BE2C (cell line): ENCODE data around the gene RAI1.

Experiments
- DNase-seq: peaks from one replicate; pipeline ENCODE4 v3.0.0-alpha.2; 2020
- H3K27me3 ChIP-seq: fragments of 250-450 bp; sonication (Bioruptor Pico); 2 replicates; pipeline ENCODE4 v1.5.1; 2020; ENCODE audit warnings: mild to moderate bottlenecking
- H3K36me3 ChIP-seq: fragments of 250-450 bp; sonication (Bioruptor Pico); 2 replicates; pipeline ENCODE4 v1.5.1; 2020; ENCODE audit warnings: mild to moderate bottlenecking
- H3K4me1 ChIP-seq: fragments of 250-450 bp; sonication (Bioruptor Pico); 2 replicates; pipeline ENCODE4 v1.5.1; 2020
- H3K4me3 ChIP-seq: 2 replicates; pipeline ENCODE4 v1.5.1; 2011; ENCODE audit warnings: low read depth, low read length
- H3K9me3 ChIP-seq: fragments of 250-450 bp; sonication (Bioruptor Pico); 2 replicates; pipeline ENCODE4 v1.5.1; 2020
- CTCF ChIP-seq: IDR thresholded peaks from 2 replicates; pipeline ENCODE4 v1.5.1; 2012; ENCODE audit warnings: mild to moderate bottlenecking, low read depth, low read length

The RAI1 gene

GRCh38 chr17:17840751-17841591 lies 159.7 kb downstream of the RAI1 start:
- DNase-seq = no peak
- H3K9me3 ChIP-seq = no peaks in the 10 kb centered on the region
- TF ChIP-seq CTCF = no peak
- peaks cover 29% of the 10 kb centered on the region for H3K4me1 ChIP-seq
- peaks cover 5% of the 10 kb centered on the region; the same call in 1 of the 2 replicates for H3K36me3 ChIP-seq
- no peak overlapping the region for H3K4me3 ChIP-seq
- H3K27me3 ChIP-seq = no peaks in the 10 kb centered on the region

- no peak for DNase-seq
- H3K36me3 ChIP-seq = peaks cover 1% of the 10 kb centered on the region; the same call in 1 of the 2 replicates
- H3K4me3 ChIP-seq = no peak overlapping the region
- no peak for TF ChIP-seq CTCF
- H3K4me1 ChIP-seq = peaks cover 29% of the 10 kb centered on the region
- H3K27me3 ChIP-seq = no peaks in the 10 kb centered on the region
- no peaks in the 10 kb centered on the region for H3K9me3 ChIP-seq
These were observed 160.4 kb downstream of the RAI1 start for GRCh38 chr17:17841601-17842025.

GRCh38 chr17:17842111-17842876 lies 161.0 kb downstream of the RAI1 start:
- DNase-seq = no peak
- Histone ChIP-seq H3K4me1 (peaks cover 27% of the 10 kb centered on the region), H3K27me3 (no peaks in the 10 kb centered on the region), H3K4me3 (no peak overlapping the region), H3K36me3 (no peaks in the 10 kb centered on the region), H3K9me3 (no peaks in the 10 kb centered on the region)
- TF ChIP-seq CTCF = no peak

- no peak for TF ChIP-seq CTCF
- peaks cover 19% of the 10 kb centered on the region for H3K4me1 ChIP-seq
- no peaks in the 10 kb centered on the region for H3K27me3 ChIP-seq
- H3K9me3 ChIP-seq = no peaks in the 10 kb centered on the region
- H3K36me3 ChIP-seq = no peaks in the 10 kb centered on the region
- no peak for DNase-seq
- H3K4me3 ChIP-seq = no peak overlapping the region
These were observed 161.8 kb downstream of the RAI1 start for GRCh38 chr17:17843096-17843495.

GRCh38 chr17:17844079-17844478 lies 162.8 kb downstream of the RAI1 start:
- peaks cover 18% of the 10 kb centered on the region for H3K4me1 ChIP-seq
- no peaks in the 10 kb centered on the region for H3K36me3 ChIP-seq
- H3K4me3 ChIP-seq = no peak overlapping the region
- no peaks in the 10 kb centered on the region for H3K27me3 ChIP-seq
- TF ChIP-seq CTCF = no peak
- peak; percentile 32 for DNase-seq
- H3K9me3 ChIP-seq = no peaks in the 10 kb centered on the region
